HCT116 (cell line): ENCODE measurements around the gene FOXN3.

Experiments used
- POLR2A ChIP-seq: IDR thresholded peaks from 2 replicates; pipeline ENCODE4 v1.7.0; 2011; ENCODE audit warnings: borderline replicate concordance; ENCODE audit not compliant: insufficient read depth, insufficient read length; ENCODE audit errors: extremely low read depth
- RAD21 ChIP-seq: IDR thresholded peaks from 2 replicates; pipeline ENCODE4 v1.6.1; 2012; ENCODE audit warnings: low read depth, mild to moderate bottlenecking
- TCF7L2 ChIP-seq: IDR thresholded peaks from 2 replicates; pipeline ENCODE4 v1.7.0; 2011; ENCODE audit warnings: borderline replicate concordance, inconsistent platforms; ENCODE audit not compliant: insufficient read depth, insufficient read length; ENCODE audit errors: extremely low read depth
- TF ChIP-seq, protein P1 (sequence below): IDR thresholded peaks from 2 replicates; pipeline ENCODE4 v1.6.1; 2012
- TF ChIP-seq, protein P2 (sequence below): IDR thresholded peaks from 2 replicates; pipeline ENCODE4 v1.6.1; 2012; ENCODE audit warnings: low read depth
- TF ChIP-seq, protein P3 (sequence below): IDR thresholded peaks from 2 replicates; pipeline ENCODE4 v1.6.1; 2012

DNA sequence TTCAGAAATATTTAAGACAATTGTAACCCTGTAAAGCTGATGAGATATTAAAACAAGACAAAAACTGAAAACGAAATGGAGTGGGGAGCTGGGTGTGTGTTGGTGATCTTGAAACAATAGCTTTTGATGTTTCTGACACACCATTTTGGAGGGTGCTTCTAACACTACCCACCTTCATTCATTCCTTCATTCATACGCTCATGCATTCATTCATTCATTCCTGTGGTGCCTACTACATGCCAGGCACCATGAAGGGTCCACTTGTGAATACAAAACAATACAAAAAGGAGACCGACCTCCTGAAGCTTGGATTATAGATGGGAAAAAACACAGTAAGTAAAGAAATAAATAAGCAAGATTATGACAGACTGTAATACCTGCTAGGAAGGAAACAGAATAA is 60.5 kb downstream of the FOXN3 start:
- TF ChIP-seq RAD21 (no peak), TCF7L2 (no peak), POLR2A (no peak)
- TF ChIP-seq, protein P1, sequence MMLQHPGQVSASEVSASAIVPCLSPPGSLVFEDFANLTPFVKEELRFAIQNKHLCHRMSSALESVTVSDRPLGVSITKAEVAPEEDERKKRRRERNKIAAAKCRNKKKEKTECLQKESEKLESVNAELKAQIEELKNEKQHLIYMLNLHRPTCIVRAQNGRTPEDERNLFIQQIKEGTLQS: no peak
- TF ChIP-seq, protein P2, sequence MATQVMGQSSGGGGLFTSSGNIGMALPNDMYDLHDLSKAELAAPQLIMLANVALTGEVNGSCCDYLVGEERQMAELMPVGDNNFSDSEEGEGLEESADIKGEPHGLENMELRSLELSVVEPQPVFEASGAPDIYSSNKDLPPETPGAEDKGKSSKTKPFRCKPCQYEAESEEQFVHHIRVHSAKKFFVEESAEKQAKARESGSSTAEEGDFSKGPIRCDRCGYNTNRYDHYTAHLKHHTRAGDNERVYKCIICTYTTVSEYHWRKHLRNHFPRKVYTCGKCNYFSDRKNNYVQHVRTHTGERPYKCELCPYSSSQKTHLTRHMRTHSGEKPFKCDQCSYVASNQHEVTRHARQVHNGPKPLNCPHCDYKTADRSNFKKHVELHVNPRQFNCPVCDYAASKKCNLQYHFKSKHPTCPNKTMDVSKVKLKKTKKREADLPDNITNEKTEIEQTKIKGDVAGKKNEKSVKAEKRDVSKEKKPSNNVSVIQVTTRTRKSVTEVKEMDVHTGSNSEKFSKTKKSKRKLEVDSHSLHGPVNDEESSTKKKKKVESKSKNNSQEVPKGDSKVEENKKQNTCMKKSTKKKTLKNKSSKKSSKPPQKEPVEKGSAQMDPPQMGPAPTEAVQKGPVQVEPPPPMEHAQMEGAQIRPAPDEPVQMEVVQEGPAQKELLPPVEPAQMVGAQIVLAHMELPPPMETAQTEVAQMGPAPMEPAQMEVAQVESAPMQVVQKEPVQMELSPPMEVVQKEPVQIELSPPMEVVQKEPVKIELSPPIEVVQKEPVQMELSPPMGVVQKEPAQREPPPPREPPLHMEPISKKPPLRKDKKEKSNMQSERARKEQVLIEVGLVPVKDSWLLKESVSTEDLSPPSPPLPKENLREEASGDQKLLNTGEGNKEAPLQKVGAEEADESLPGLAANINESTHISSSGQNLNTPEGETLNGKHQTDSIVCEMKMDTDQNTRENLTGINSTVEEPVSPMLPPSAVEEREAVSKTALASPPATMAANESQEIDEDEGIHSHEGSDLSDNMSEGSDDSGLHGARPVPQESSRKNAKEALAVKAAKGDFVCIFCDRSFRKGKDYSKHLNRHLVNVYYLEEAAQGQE: no peak
- TF ChIP-seq, protein P3, sequence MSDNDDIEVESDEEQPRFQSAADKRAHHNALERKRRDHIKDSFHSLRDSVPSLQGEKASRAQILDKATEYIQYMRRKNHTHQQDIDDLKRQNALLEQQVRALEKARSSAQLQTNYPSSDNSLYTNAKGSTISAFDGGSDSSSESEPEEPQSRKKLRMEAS: no peak
